Measurements from ENCODE around the gene ALX4. TPM values are rescaled to one million over a fixed set of nuclear protein-coding genes. Genes with fewer than 3 reads are reported as not detected.

Gene ALX4
- total RNA-seq, 1 donor from 2014 or later, result not detected

- Mint-ChIP-seq H3K36me3 (ENCODE audit: low read depth, unreplicated experiment) (no peaks in the 10 kb centered on the region), H3K27ac (ENCODE audit: unreplicated experiment) (no peak overlapping the region), H3K4me3 (ENCODE audit: unreplicated experiment) (no peak overlapping the region), H3K9me3 (ENCODE audit: unreplicated experiment) (no peaks in the 10 kb centered on the region), H3K4me1 (ENCODE audit: unreplicated experiment) (no peaks in the 10 kb centered on the region), H3K27me3 (ENCODE audit: unreplicated experiment) (peaks cover 5% of the 10 kb centered on the region)
- no peak for TF ChIP-seq CTCF (IDR thresholded peaks at IDR 0.05; ENCODE audit: unreplicated experiment)
- no peak for DNase-seq (ENCODE audit: low spot score)
Measured at GRCh38 chr11:44347538-44347937, 37.6 kb upstream of the ALX4 start.

GRCh38 chr11:44346983-44347382 lies 37.0 kb upstream of the ALX4 start:
- Mint-ChIP-seq H3K36me3 (ENCODE audit: low read depth, unreplicated experiment) (no peaks in the 10 kb centered on the region), H3K4me1 (ENCODE audit: unreplicated experiment) (no peaks in the 10 kb centered on the region), H3K27ac (ENCODE audit: unreplicated experiment) (no peak overlapping the region), H3K4me3 (ENCODE audit: unreplicated experiment) (no peak overlapping the region), H3K9me3 (ENCODE audit: unreplicated experiment) (no peaks in the 10 kb centered on the region), H3K27me3 (ENCODE audit: unreplicated experiment) (peaks cover 3% of the 10 kb centered on the region)
- DNase-seq (ENCODE audit: low spot score), result no peak
- no peak for TF ChIP-seq CTCF (IDR thresholded peaks at IDR 0.05; ENCODE audit: unreplicated experiment)

GRCh38 chr11:44345781-44346180 lies 35.8 kb upstream of the ALX4 start:
- Mint-ChIP-seq H3K4me3 (ENCODE audit: unreplicated experiment) (no peak overlapping the region), H3K4me1 (ENCODE audit: unreplicated experiment) (no peaks in the 10 kb centered on the region), H3K36me3 (ENCODE audit: low read depth, unreplicated experiment) (no peaks in the 10 kb centered on the region), H3K27me3 (ENCODE audit: unreplicated experiment) (peaks cover 3% of the 10 kb centered on the region), H3K9me3 (ENCODE audit: unreplicated experiment) (no peaks in the 10 kb centered on the region), H3K27ac (ENCODE audit: unreplicated experiment) (no peak overlapping the region)
- DNase-seq (ENCODE audit: low spot score), result no peak
- no peak for TF ChIP-seq CTCF (IDR thresholded peaks at IDR 0.05; ENCODE audit: unreplicated experiment)

- no peaks in the 10 kb centered on the region for H3K9me3 Mint-ChIP-seq (ENCODE audit: unreplicated experiment)
- no peaks in the 10 kb centered on the region for H3K4me1 Mint-ChIP-seq (ENCODE audit: unreplicated experiment)
- DNase-seq (ENCODE audit: low spot score), result no peak
- no peak for TF ChIP-seq CTCF (IDR thresholded peaks at IDR 0.05; ENCODE audit: unreplicated experiment)
- H3K27ac Mint-ChIP-seq (ENCODE audit: unreplicated experiment), result no peak overlapping the region
- peaks cover 3% of the 10 kb centered on the region for H3K27me3 Mint-ChIP-seq (ENCODE audit: unreplicated experiment)
- H3K36me3 Mint-ChIP-seq (ENCODE audit: low read depth, unreplicated experiment), result no peaks in the 10 kb centered on the region
- no peak overlapping the region for H3K4me3 Mint-ChIP-seq (ENCODE audit: unreplicated experiment)
Measured at GRCh38 chr11:44344921-44345320, 35.0 kb upstream of the ALX4 start.

GRCh38 chr11:44344423-44344820 lies 34.5 kb upstream of the ALX4 start:
- H3K36me3 Mint-ChIP-seq (ENCODE audit: low read depth, unreplicated experiment), result no peaks in the 10 kb centered on the region
- H3K4me3 Mint-ChIP-seq (ENCODE audit: unreplicated experiment), result no peak overlapping the region
- peaks cover 3% of the 10 kb centered on the region for H3K27me3 Mint-ChIP-seq (ENCODE audit: unreplicated experiment)
- H3K9me3 Mint-ChIP-seq (ENCODE audit: unreplicated experiment), result no peaks in the 10 kb centered on the region
- no peaks in the 10 kb centered on the region for H3K4me1 Mint-ChIP-seq (ENCODE audit: unreplicated experiment)
- TF ChIP-seq CTCF (IDR thresholded peaks at IDR 0.05; ENCODE audit: unreplicated experiment), result no peak
- no peak for DNase-seq (ENCODE audit: low spot score)
- H3K27ac Mint-ChIP-seq (ENCODE audit: unreplicated experiment), result no peak overlapping the region

All from endothelial cell (in vitro differentiated cells).